ENCODE data around the gene RCAN2. TPM values are rescaled to one million over a fixed set of nuclear protein-coding genes. Genes with fewer than 3 reads are reported as not detected.

The RCAN2 gene
- total RNA-seq, 1 donor from 2014 or later = 9.0 TPM

- Histone ChIP-seq H3K27ac (no peak overlapping the region), H3K27me3 (ENCODE audit: low read depth) (no peaks in the 10 kb centered on the region), H3K36me3 (no peaks in the 10 kb centered on the region), H3K4me1 (peaks cover 4% of the 10 kb centered on the region), H3K9me3 (no peaks in the 10 kb centered on the region), H3K4me3 (no peak overlapping the region)
- ATAC-seq = no peak
- no peak for DNase-seq
- intact Hi-C loops (cut with DNase I) = no loop called here
- TF ChIP-seq, protein P1, sequence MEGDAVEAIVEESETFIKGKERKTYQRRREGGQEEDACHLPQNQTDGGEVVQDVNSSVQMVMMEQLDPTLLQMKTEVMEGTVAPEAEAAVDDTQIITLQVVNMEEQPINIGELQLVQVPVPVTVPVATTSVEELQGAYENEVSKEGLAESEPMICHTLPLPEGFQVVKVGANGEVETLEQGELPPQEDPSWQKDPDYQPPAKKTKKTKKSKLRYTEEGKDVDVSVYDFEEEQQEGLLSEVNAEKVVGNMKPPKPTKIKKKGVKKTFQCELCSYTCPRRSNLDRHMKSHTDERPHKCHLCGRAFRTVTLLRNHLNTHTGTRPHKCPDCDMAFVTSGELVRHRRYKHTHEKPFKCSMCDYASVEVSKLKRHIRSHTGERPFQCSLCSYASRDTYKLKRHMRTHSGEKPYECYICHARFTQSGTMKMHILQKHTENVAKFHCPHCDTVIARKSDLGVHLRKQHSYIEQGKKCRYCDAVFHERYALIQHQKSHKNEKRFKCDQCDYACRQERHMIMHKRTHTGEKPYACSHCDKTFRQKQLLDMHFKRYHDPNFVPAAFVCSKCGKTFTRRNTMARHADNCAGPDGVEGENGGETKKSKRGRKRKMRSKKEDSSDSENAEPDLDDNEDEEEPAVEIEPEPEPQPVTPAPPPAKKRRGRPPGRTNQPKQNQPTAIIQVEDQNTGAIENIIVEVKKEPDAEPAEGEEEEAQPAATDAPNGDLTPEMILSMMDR (IDR thresholded peaks at IDR 0.05) = no peak
Measured at GRCh38 chr6:46438245-46438644, 53.0 kb downstream of the RCAN2 start.

DNA sequence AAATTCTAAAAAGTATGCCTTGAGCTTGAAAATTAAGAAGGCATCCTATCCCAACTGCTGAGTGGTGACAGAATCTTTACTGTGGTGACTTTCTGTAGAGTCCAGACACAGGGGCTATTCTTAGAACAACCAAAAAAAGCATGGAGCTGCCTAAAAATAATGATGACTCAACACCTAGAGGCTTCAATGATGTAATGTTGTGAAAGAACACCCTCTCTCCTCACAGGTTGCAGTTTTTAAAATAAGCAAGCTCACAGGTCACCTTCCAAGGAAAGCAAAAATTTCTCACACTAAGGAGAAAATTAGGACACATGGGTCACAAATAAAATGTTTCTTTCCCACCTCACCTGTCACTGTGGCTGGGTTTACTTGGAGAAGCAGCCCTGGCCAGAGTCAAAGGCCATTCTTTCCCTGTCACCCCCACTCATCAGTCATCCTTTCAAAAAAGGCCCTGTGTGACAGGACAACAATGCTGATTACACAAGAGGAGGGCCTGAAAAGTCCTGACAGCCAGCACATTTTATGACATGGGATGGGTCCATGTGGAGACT is 53.5 kb downstream of the RCAN2 start:
- no peaks in the 10 kb centered on the region for H3K9me3 ChIP-seq
- H3K4me1 ChIP-seq = peaks cover 4% of the 10 kb centered on the region
- no peak for DNase-seq
- no peaks in the 10 kb centered on the region for H3K36me3 ChIP-seq
- TF ChIP-seq, protein P1 (IDR thresholded peaks at IDR 0.05) = no peak
- no peak overlapping the region for H3K4me3 ChIP-seq
- intact Hi-C loops (cut with DNase I) = no loop called here
- no peak for ATAC-seq
- H3K27me3 ChIP-seq (ENCODE audit: low read depth) = no peaks in the 10 kb centered on the region
- no peak overlapping the region for H3K27ac ChIP-seq

DNA sequence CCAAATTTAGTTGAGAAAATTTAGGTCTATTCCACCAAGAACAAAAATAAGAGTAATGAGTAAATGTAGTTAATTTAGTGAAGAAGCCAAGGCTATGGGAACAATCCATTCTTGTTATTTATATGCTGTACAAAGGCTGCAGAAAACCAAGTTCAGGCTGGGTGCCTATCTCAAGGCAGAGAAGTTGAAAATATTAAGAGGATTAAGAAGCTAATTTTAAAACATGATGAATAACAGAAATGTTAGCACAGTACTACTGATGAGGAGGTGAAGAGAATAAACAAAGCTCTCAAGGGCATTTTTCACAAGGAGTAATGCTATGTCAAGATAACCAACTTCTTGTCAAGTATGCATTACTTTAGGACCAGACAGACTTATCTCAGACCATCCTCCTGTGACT is 68.6 kb downstream of the RCAN2 start:
- no peak for ATAC-seq
- no peak for DNase-seq
- no peak overlapping the region for H3K4me3 ChIP-seq
- no peaks in the 10 kb centered on the region for H3K36me3 ChIP-seq
- TF ChIP-seq, protein P1 (IDR thresholded peaks at IDR 0.05) = no peak
- peaks cover 17% of the 10 kb centered on the region for H3K4me1 ChIP-seq
- no peaks in the 10 kb centered on the region for H3K27me3 ChIP-seq (ENCODE audit: low read depth)
- H3K9me3 ChIP-seq = no peaks in the 10 kb centered on the region
- H3K27ac ChIP-seq = no peak overlapping the region
- intact Hi-C loops (cut with DNase I) = no loop called here

- no peaks in the 10 kb centered on the region for H3K27me3 ChIP-seq (ENCODE audit: low read depth)
- no peak overlapping the region for H3K4me3 ChIP-seq
- TF ChIP-seq, protein P1 (IDR thresholded peaks at IDR 0.05) = no peak
- intact Hi-C loops (cut with DNase I) = no loop called here
- no peaks in the 10 kb centered on the region for H3K9me3 ChIP-seq
- no peaks in the 10 kb centered on the region for H3K36me3 ChIP-seq
- no peak overlapping the region for H3K27ac ChIP-seq
- no peak for DNase-seq
- ATAC-seq = no peak
- H3K4me1 ChIP-seq = peaks cover 17% of the 10 kb centered on the region
Measured at GRCh38 chr6:46421939-46422338, 69.3 kb downstream of the RCAN2 start.

DNA sequence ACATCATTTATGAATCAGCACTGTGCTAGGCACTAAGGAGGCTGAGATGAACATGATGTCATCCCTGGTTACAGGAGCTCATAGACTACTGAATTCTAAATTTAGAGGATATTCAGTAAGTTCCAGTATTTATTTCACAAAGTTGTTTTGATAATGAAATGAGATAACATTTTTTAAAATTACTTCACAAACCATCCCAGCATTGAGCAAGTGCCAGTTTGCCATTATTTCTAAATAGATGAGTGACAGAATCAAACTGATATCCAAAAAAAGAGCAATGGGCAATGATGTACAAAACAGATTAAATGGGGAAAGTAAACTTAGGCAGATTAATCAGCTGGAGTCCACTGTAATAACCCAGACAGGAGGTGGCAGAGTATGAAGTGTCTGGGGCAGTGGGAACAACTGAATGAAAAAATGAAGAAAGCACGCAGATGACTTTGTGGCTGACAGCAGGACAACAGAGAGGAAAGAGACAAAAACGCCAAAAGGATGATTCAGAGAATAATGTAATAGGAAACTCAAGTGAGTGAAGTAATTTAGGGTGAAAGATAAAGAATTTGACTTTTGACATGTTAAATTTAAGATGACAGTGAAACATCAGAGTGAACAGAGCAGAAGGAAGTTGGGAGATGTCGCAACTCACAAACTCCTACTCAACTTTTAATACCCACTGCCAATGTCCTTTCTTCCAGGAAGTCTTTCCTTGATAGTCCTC is 70.2 kb downstream of the RCAN2 start:
- ATAC-seq (peak in 1 of 2 donors; percentile 62), DNase-seq (no peak)
- H3K9me3 ChIP-seq = no peaks in the 10 kb centered on the region
- TF ChIP-seq, protein P1 (IDR thresholded peaks at IDR 0.05) = no peak
- no peak overlapping the region for H3K27ac ChIP-seq
- no peak overlapping the region for H3K4me3 ChIP-seq
- no peaks in the 10 kb centered on the region for H3K27me3 ChIP-seq (ENCODE audit: low read depth)
- no peaks in the 10 kb centered on the region for H3K36me3 ChIP-seq
- intact Hi-C loops (cut with DNase I) = no loop called here
- peaks cover 17% of the 10 kb centered on the region for H3K4me1 ChIP-seq
